Activated naive CD4-positive, alpha-beta T cell treated with anti-CD3 and anti-CD28 coated beads, Interleukin-2, amount 50 U/mL, for 16 hours (primary cell): ENCODE data around the gene KCNK5.

Experiments
- DNase-seq: peaks from one replicate; pipeline ENCODE4 v3.0.0-alpha.2; 2020

KCNK5 gene

DNA sequence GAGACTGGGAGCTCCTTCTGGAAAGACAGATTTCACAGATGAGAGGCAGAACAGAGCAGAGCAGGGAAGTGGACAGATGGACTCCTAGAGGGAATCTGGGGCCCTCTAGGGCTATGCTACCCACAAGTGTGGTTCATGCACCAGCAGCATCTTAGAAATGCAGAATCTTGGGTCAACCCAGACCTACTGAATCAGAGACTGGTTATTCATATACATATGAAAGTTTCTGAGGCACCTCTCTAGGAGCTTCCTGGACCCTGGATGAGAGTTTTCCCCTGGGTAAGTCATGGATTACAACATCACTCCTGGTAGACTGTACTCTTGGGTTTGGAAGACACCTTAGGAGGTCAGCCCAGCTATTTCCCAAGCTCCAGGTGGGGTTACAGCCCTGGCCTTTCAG, 58.9 kb downstream of the KCNK5 start:
- no peak for DNase-seq

DNA sequence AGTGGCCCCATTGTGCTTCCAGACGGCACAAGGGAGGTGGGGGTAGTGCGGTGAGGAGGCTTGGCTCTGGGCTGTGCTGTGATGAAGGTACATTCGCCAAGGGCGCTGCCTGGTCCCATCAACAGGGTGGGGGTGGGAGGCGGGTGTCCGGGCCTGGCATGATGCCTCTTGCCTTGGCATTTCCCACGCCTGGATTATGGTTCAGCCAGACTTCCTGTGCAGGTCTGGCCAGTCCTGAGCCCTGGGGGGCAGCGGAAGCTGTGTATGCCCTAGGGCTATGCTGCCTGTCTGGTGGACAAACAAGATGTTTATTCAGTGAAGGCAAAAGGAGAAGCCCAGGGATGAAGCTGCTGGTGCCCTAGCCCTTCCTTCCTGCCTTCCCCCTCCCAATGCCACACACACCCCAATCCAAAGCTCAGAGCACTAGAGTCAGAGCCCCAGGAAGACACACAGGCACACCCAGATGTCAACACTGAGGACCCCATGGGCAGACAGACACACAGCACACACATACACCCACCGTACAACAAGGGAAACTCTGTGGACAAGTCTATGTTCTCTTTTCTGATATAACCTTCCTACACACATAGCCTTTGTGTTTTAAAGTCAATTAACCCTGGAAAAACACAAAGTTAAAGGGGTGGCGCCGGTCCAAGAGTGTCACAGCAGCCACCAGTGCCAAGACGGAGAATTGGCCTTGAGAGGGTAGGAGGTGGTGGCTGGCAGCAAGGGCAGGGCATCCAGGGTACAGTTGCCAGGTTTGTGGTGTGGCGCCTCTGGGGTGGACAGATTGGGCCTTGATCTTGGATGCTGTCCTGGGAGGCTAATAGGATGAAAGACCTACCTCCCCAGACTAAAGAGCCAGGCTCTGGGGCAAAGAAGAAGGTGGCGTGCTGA, 59.6 kb downstream of the KCNK5 start:
- DNase-seq: no peak

DNA sequence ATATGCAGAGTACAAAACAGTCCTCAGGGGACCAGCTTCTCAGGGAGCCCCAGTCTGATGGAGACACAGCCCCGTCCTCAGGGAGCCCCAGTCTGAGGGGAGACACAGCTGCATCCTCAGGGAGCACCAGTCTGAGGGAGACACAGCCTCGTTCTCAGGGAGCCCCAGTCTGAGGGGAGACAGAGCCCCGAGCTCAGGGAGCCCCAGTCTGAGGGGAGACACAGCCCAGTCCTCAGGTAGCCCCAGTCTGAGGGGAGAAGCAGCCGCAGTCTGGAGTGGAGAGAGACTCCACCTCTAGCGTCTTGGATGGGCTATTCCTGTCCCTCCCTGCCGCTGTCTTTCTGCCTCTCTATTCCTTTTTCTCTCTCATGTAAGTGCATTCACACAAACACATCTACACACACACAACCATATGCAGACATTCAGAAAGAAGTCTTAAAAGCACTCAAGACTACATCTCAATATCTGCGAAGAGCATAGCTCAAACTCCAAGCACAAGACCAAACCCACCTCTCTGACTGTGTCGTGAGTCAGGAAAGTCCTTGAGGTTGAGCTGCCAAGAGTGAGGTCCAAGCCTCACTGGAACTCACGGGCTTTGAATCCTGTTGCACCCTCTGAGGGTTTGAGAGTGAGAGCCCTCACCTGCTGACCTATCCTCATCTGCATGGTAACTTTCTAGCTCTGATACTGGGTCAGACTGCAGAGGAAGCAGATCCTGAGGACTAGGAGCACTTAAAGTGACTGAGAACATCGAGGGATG, 61.2 kb downstream of the KCNK5 start:
- no peak for DNase-seq

DNA sequence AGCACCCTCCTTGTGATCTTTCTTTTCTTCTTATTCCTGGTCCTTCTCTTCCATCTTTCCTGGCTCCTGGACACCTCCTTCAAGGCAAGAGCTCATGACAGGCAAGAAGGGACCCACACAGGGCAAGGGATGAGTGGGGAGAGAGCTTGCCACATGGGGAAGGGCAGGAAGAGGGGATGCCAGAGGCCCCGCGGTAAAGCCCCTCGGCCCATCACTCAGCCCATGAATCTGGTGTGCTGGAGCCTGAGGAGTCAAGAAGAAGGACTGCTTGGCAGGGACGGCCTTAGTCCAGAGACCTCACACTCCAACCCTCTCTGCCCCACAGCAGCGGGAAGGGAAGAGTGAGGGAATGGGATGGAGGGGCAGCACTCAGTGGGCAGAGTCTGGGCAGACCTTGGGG, 62.0 kb downstream of the KCNK5 start:
- no peak for DNase-seq

DNA sequence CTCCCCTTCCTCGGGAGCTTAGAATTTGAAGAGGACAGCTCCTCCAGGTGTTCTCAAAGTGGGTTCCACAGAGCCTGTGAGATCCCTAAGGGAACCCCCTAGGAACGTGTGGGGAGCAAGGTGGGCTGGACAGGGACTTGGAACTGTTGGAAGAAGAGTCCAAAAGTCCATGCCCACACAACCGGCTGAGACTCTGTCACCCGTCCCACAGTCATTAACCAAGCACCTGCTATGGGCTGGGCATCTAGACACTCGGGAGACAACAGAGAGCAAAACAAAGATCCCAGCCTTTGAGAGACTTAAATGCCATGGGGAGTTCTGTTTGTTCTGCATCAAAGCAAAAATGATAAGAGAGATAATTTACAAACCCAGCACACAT, 62.4 kb downstream of the KCNK5 start:
- DNase-seq: no peak

DNA sequence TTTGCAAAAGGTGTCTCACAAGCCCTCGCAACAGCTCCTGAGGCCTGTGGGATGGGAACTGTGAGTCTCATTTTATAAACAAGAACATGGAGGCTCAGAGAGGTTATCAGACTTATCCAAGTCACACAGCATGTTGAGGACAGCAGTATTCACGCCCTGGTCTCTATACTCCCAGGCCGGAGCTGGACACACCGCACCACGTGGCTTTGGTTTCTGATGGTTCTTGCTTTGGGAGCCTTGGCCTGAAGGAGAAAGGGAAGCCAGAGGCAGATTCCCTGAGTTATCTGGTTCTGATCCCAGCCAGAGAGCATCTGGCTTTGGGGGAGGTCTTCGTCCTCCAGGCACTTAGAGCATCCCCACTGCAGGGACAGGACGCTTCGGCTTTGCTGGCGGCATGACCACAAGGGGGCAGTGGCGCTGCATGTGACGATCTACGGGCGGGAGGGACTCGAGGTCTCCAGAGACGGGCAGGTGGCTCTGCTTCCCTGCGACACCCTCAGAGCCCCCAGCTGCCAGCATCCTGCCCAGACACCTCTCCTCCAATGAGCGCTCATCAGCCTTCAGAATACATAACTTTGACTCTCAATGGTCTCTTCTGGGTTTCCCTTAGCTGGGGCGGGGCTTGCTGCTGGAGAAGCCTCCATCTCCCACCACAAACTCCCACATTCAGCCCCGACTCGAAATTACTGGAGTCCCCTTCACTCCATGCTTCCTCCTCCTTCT, 62.9 kb downstream of the KCNK5 start:
- peak; percentile 87 for DNase-seq

DNA sequence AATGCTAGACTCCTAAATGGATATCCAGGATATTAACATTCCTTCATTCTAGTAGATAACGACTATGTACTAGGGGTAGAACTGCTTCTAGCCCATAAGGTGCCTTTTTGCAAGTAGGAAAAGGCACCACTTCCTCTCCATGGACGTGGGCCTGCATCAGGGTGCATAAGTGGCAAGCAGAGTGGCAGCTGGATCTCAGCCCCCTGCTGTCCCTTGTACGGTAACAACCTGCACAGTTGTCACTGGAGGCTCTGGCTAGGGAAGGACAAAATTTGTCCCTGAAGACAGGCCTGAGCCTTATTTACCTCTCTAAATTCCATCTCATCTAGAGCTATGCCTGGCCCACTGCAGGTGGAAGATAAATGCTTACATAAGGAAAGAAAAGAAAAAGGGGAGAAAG, 71.8 kb downstream of the KCNK5 start:
- DNase-seq: no peak

DNA sequence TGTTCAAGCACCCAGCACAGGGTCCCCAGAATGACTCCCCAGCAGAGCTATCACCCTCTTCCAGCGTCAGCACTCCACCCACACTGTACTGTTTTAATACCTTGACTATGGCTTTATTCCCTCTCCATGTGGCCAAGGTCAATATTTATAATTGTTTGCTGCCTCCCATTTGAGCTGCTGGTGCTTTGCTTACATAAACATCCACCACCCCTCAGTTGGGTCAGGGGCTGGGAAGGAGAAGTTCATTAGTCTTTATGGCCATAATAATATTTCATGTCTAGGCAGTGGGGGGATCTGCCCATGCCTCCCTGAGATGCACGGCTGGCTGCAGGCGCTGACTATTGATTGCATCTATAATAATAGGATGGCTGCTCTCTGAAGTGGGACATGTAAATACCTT, 72.5 kb downstream of the KCNK5 start:
- DNase-seq: no peak

DNA sequence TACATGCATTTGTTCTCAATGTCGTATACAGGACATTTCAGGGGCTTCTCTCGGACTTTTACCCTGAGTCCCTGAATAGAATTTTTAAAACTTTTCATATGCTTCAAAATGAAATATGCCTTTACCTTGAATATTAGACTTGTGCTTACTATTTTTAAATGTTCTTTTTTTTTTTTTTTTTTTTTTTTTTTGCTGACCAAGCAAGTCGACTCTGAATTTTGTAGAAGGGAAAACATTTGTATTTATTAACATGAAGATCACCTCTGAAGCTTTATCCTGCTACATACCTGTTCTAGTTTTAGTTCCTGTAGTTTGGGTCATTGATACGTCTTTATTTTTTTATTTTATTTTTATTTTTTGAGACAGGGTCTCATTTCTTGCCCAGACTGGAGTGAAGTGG, 74.6 kb downstream of the KCNK5 start:
- no peak for DNase-seq

DNA sequence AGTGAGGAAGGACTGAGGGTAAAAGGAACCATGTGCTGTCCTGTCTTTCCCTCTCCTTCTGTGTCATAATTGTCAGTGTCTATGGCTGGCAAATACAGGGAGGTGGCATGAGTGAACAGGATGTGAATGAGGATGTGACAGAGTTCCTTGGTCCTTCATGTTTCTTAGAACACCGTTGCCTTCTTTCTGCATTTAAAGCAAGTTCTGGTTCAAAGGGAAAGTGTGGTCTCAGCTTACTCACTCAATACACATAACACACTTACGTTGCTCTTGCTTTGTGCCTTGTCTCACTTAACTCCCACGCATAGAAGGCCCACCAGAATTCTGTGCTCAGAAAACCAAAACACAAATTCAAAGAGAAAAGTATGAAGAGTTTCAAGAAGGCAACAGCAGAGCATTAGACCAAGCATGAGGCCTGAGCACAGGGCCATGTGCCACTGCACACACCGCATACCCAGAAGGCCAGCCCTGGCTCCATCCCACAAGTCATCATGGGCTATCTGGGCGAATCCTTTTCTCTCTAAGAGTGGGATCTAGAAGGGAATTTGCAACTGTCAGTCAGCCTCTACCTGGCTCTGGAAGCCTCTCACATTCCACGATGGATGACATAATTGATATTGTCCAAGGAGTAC, 75.4 kb downstream of the KCNK5 start:
- DNase-seq: peak; percentile 27

DNA sequence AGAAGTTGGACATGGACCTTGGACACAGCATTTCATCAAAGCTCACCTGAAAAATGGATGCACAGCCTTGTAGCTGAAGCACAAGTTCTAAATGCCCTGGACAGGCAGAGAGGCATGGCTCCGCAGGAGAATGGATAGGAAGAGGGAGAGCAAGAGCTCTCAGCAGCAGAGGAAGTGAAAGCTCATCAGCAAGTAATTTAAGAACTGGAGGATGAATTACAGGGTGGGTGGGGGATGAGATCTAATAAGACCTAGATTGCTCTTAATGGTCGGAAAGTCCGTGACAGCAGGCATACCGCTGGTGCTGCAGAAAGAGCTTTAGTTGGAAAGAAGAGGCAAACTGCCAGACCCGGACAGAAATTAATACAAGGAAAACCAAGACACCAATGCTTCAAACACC, 77.0 kb downstream of the KCNK5 start:
- DNase-seq: no peak

DNA sequence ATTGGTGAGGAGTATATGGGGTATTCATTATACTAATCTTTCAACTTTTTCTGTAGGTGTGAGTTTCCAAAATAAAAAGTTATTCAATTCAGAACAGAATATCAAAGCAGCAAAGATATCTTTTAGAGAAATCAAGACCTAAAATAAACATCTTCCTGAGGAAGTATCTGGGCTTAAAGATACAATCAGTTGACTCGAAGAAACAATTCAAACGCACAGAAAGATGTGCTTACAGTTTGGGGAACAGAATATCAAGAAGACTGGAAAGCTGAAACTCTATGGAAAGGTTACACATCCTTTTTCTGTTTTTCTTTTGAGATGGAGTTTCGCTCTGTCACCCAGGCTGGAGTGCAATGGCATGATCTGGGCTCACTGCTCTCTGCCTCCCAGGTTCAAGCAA, 78.1 kb downstream of the KCNK5 start:
- DNase-seq: no peak

DNA sequence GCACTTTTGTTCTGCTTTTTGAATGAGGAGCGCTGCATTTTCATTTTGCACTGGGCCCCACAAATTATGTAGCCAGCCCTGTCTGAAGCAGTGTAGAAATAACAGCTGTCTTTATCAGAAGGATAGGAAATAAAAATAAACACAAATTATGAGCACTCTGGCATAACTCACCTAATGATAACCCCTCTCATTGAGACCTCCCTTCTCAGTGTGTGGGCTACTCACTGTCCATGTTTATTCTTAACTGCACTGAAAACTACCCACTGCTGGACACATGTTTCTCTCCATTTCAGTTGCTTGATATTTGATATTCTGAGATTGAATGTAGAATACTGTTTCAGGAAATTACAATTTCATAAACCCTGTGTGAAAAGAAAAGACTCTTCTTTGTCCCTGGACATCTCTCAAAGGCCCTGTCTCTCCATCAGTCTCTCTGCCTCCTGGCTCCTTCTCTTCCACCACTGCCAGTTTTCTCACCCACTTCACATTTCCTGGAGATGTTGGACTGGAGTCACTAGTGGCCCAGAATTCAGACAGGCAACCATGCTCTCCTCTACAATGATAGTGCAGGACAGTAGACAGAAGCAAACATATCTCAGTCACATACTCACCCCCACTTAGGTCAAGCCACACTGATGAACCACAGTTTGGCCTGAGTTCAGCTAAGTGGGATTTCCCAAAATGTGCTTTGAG, 84.6 kb downstream of the KCNK5 start:
- no peak for DNase-seq

DNA sequence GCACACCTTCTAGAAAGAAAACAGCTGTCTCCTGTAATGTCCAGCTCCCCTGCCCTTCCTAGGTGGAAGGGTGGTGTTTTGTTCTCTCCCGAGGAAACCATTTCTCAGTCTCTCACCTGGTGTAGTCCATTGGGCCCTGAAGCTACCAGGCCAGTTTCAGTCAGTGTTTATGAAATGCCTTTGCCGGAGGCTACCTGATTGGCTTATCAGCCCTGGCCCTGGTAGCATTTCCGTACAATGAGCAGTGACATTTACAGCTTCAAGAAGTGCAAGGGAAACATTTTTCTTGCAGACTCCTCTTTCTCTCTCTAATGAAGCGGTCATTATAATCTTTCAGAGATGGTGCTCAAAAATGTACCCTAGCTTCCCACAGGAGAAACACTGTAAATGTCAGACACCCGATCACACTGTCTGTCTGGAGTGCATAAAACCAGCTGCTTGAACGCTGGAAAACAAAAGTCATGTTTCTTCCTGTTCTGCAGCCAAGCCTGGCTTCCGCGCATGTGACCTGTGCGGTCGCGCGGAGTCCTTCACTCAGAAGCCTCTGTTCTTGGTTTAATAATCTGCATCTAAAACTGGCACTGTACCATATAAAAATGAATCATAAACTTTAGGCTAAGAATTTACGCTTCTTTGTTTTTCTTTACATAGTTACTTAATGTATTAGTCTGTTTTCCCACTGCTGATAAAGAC, 85.9 kb downstream of the KCNK5 start:
- DNase-seq: peak; percentile 35

DNA sequence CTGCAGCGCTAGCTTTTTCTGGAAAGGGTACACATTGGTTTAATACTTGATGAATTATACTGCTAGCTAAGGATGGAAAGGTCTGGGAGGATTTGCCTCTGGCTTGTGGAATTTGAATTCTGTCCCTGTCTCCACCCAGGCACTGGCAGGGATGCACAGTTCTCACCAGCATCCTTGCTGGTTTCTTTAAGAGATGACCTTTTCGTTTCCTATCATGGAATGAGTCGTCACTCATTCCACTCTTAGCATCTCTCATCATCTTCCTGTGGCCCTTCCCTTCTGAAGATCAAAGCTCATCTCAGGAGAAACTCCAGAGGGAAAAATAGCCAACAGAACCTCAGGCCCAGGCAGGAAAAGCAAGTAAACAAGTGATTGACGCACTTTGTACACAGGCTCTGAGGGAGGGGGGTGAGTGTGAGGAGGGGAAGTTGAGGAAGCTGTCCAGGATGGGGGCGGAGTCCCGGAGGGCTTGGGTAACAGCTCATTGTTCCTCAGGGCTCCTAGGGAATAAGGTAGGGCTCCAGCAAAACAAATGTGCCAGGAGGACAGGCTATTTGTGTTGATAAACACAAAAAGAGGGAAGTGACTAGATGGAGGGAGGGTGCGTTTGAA, 88.6 kb downstream of the KCNK5 start:
- no peak for DNase-seq
